ENCODE measurements around the gene ZSCAN18.
A peak's percentile ranks its signal among the peaks of the same experiment; 100 is the strongest.

Gene ZSCAN18

DNA sequence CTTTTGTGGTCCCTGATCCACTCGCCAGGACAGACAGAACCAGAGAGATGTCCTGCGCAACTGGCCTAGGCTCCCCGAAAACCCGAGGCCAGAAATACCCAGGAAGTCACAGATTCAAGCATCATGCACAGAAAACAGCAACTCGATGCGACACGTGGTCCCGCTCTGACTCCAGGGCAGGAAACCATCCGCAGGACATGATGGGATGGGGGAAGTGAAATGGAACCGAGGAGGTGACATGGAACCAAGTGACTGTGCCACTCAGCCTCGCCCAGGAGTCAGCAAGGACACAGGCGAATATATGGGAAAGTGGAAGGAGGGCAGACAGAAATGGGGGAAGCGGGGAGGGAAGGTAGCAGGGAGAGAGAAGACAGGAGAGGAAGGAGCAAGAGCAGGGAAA is 1.1 kb downstream of the ZSCAN18 start:
- no peak for DNase-seq (ENCODE audit: low spot score)
- in situ Hi-C loops (cut with MboI; ENCODE audit: low pct_unique_long_range_greater_than_20kb, low sequenced_read_pairs, unreplicated experiment) = no loop called here
- TF ChIP-seq, protein P1, sequence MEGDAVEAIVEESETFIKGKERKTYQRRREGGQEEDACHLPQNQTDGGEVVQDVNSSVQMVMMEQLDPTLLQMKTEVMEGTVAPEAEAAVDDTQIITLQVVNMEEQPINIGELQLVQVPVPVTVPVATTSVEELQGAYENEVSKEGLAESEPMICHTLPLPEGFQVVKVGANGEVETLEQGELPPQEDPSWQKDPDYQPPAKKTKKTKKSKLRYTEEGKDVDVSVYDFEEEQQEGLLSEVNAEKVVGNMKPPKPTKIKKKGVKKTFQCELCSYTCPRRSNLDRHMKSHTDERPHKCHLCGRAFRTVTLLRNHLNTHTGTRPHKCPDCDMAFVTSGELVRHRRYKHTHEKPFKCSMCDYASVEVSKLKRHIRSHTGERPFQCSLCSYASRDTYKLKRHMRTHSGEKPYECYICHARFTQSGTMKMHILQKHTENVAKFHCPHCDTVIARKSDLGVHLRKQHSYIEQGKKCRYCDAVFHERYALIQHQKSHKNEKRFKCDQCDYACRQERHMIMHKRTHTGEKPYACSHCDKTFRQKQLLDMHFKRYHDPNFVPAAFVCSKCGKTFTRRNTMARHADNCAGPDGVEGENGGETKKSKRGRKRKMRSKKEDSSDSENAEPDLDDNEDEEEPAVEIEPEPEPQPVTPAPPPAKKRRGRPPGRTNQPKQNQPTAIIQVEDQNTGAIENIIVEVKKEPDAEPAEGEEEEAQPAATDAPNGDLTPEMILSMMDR (IDR thresholded peaks at IDR 0.05; ENCODE audit: extremely low read depth, insufficient read depth, missing control alignments) = no peak

DNA sequence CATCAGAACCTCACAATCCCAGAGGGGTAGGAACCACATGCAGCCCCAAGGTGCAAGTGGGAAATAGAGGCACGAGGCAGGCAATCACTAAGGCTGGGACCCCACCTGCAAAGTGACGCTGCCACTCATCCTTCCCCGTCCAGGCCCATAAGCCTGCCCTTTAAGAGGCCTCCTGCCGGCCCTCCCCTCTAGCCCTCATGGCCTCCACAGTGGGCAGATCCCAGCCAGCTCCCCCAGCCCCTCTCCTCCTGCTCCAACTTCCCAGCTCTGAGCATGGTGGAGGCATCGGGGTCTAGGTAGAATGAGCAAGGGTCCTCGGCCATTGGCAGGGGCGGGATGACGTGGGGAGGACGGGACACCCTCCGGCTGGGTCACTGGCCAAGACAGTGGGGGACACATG is 2.7 kb downstream of the ZSCAN18 start:
- no peak for DNase-seq (ENCODE audit: low spot score)
- in situ Hi-C loops (cut with MboI; ENCODE audit: low pct_unique_long_range_greater_than_20kb, low sequenced_read_pairs, unreplicated experiment) = no loop called here
- TF ChIP-seq, protein P1 (IDR thresholded peaks at IDR 0.05; ENCODE audit: extremely low read depth, insufficient read depth, missing control alignments) = no peak

DNA sequence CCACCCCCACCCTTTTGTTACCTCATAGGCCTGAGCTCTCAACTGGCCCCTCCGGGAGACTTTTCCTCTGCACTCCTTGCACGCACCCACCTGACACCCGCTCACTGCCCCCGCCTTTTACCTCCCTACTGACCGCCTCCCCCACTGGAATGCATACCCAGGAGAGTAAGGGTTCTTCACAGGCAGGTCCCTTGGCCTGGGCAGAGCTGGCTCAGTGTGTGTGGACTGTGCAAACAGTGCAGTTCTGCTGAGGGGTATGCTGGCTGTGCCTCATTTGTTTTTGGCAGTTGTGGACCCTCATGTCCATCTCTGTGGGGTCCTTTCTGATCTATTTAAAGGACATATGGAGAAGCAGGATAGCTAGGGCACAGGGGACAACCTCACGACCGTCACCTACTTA is 5.0 kb downstream of the ZSCAN18 start:
- no peak for DNase-seq (ENCODE audit: low spot score)
- TF ChIP-seq, protein P1 (IDR thresholded peaks at IDR 0.05; ENCODE audit: extremely low read depth, insufficient read depth, missing control alignments) = no peak
- in situ Hi-C loops (cut with MboI; ENCODE audit: low pct_unique_long_range_greater_than_20kb, low sequenced_read_pairs, unreplicated experiment) = no loop called here

DNA sequence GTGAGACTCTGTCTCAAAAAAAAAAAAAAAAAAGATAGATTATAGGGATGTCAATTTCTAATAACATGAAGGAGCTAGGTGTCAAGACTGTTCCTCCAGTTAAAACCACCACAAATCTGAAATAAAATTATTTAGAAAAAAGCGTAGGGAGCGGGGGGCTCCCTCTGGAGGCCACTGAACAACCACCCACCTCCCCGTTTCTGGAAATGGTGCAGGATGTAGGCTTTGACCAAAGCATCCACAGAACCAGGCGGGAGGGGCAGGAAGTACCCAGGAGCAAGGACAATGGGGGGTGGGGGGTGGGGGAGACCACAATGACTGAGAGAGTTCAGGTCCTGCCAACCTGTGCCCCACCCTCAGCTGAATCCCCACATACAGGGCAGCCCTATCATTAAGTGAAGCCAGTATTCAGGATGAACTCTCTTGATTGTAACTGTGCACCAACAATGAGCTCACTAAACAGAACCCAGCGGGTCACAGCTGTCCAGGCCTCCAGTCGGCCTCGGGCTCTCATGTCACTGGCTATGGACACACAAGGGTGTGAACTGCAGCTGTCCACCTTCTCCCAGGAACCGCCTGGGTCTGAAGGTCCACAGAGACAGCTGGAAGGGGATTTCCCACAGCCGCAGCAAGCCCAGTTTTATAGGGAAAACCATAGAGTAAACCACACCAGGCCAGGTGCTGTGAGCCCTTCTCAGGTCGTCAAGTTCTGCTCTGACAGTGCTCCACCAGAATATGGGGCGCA is 6.6 kb downstream of the ZSCAN18 start:
- TF ChIP-seq, protein P1 (IDR thresholded peaks at IDR 0.05; ENCODE audit: extremely low read depth, insufficient read depth, missing control alignments) = no peak
- in situ Hi-C loops (cut with MboI; ENCODE audit: low pct_unique_long_range_greater_than_20kb, low sequenced_read_pairs, unreplicated experiment) = no loop called here
- no peak for DNase-seq (ENCODE audit: low spot score)

DNA sequence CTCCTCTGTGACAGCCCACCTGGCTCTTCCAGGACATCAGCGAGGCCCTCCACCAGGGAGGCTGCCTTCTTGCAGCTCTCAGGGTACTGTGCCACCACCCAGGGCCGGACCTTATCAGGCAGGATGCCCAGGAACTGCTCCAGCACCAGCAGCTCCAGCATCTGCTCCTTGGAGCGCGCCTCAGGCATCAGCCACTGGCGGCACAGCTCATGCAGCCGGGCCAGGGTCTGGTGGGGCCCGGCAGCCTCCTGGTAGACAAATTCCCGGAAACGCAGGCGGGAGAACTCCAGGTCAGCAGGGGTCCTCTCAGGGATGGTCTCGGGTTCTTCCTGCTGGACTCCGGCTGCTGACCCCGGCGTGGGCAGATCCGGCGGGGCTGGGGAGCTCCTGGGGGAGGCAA is 8.2 kb downstream of the ZSCAN18 start:
- in situ Hi-C loops (cut with MboI; ENCODE audit: low pct_unique_long_range_greater_than_20kb, low sequenced_read_pairs, unreplicated experiment) = no loop called here
- DNase-seq (ENCODE audit: low spot score) = no peak
- TF ChIP-seq, protein P1 (IDR thresholded peaks at IDR 0.05; ENCODE audit: extremely low read depth, insufficient read depth, missing control alignments) = no peak

DNA sequence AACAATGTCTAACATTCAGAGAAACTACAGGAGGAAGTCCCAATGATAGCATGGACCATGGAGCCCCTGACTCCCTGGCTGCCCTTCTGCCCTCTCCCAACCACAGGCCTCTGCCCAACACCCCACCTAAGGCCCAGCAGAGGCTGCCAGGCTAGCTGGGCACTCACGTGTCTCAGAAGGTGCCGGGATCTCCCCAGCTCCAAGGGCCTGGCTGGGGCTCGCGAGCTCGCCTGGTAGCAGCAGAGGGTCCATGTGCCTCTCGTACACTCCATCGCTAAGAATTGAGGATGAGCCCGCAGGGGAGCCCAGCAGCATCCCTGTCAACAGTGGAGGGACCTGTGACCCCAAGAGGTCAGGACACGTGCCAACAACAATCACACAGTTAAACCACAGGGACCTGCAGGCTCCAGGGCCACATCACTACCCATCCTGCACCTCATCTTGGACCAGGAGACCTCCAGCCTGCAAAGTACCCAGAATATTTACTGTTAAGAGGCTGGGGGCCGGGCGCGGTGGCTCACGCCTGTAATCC is 9.4 kb downstream of the ZSCAN18 start:
- in situ Hi-C loops (cut with MboI; ENCODE audit: low pct_unique_long_range_greater_than_20kb, low sequenced_read_pairs, unreplicated experiment) = no loop called here
- TF ChIP-seq, protein P1 (IDR thresholded peaks at IDR 0.05; ENCODE audit: extremely low read depth, insufficient read depth, missing control alignments) = no peak
- DNase-seq (ENCODE audit: low spot score) = peak; percentile 8
